HUDEP-2 (cell line): Measurements from ENCODE around the gene ACTR2.
A peak's percentile ranks its signal among the peaks of the same experiment; 100 is the strongest.

ENCODE experiments used
- DNase-seq, 76 experiments: peaks; one replicate each; lab custom pipeline; 2025; ENCODE audit not compliant: unreplicated experiment in 76 of 76; lab: John Stamatoyannopoulos, UW

The ACTR2 gene

DNA sequence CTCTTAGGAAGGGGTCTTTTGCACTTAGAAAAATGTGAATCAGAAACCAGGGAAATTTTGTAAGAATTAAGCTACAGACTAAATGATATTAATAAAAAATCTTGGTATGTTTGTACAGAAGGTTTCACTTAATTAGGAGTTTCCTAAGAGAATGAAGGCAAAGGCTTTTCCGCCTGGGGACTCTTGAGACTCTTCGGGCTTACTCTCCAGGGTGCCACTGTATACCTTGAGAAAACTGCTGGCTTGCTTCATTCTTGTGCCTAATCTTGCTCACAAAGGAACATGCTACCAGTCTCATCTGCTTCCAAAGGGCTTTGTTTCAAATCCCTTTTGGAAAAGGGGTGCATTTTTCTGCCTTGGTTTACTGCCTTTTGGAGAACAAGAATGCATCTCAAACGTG, 49.5 kb downstream of the ACTR2 start:
- no peak for DNase-seq

DNA sequence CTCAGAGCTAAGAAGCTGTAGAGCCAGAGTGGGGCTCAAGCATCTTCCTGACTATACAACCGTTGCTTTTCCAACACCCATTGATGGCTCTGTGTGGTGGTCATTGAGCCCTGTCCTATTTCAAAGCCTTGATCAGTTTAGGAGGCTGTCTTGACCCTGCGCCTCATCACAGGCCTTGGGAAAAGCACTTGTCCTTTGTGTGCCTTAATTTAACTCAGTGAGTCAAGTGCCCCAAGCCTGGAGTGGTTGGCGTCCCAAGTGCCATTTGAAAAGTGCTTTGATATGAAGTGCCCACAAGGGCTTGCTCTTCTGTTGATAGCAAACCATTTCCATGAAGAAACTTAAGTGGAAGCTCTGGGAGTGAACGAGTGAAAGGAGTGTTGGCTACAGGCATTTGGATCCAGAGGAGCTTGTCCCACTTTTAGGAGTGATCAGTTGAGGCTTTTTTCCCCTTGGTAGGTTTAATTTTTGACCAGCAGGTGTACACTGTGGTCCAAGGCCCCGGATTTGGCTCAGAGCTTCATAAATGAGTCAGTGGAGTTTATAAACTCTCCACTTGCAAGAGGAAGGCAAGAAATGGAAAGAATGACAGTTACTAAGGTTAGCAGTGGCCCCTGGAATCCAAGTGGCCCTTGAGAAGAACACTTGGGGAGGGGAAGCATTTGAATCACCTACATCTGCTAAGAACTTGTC, 50.3 kb downstream of the ACTR2 start:
- peak in 1 of 76 experiments; percentile 8 for DNase-seq

DNA sequence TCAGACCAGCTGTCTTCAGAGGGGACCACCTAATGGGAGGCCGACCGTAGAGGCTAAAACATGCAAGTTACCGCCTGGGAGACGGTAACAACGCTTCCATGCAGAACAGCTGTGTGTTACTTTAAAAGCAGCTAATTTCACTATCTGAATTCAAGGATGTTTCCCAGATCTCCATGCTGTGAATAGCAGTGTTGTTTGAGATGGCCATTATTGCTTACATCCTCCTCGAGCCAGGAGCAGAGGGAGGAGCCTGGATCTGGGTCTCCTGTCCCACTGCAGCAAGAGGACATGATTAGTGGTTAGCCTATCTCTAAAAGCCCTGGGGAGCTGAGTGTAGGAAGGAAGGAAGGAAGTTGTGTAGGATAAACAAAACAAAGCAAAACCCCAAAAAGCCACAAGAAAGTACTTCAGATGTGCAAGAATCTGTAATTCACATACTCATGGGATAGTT, 50.9 kb downstream of the ACTR2 start:
- no peak for DNase-seq

DNA sequence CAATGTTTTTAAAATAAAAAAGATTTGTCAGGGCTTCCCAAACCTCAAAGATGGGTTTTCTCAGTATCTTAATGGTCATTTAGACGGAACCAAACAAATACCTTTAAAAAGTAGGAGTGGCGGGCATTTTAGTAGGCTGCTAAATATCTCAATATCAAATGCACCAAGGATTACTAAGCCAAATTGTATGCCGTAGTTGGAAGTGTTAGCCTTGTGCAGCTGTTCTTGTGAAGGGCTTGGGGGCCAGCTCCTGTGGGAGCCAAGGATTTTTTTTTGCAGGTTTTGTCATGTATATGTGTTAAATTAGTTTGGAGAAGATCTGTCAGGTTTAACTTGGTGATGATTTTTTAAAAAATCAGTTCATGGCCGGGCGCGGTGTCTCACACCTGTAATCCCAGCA, 52.1 kb downstream of the ACTR2 start:
- DNase-seq: no peak

DNA sequence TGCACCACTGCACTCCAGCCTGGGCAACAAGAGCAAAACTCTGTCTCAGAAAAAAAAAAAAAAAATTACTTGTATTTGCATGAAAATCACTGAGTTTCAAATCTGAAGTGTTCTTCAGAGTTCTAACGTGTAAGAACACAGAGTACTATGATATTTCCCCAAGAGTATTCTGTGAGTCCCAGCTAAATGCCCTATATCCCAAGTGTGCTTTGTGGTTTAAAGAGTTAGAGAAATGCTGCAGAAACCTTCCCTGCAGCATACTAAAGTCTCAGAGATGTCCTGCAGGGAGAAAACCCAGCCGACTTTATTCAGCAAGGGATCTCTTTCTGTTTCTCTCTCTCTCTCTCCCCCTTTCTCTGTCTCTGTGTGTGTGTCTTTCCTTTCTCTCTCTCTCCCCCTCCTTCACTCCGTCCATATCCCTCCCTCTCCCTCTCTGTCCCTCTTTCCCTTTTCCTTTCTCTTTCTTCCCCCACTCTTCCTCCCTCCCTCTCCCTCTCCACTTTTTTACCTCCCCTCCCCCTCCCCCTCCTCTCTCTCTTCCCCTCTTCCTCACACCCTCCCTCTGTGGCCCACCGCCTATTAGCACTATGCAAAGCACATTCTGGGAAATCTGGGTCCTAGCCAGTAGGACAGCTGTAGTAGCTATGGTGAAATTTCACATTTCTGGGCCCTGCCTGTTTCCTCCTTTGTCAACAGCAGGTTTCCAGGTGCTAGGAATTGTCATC, 54.2 kb downstream of the ACTR2 start:
- DNase-seq: no peak

DNA sequence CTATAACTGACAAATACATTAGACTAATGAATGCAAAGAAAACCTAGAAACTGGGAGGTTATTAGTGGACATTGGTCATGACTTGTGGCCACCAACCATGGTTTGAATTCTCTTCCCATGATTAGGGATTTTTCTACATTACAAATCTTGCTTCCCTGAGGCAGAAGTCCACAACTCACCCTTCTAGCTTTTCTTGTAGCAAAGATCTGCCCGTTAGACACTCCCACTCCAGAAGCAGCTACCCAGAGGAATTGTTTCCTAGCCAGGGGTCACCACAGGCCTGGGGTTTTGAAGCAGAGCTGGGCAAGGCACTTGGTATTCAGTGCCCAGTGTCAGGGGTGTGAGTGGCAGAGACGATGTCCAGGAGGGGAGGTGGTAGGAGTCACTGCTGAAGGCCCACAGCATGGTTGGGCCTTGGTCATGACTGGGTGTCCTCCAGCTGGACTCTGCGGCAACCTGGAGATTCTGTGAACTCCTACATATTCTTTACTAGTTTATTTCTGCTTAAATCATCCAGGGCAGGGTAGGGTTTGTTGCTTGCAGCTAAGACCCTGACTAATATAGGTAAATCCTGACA, 54.9 kb downstream of the ACTR2 start:
- no peak for DNase-seq

DNA sequence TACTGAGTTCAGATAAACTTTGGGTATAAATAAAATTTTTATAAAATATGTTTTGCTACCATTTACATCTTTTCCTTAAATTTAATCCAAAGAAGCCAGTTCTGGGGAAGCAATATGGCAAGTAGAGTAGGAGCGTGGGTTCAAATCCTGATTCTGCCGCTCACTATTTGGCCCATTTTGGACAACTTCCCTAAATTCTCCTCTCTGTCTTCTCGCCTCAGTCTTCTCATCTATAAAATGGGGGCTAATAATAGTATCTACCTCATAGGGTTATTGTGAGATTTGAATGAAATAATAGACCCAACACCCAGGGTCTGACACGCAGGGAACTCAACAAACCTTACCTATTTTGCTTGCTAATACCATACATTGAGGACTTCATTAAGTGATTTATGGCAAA, 59.7 kb downstream of the ACTR2 start:
- DNase-seq: no peak

DNA sequence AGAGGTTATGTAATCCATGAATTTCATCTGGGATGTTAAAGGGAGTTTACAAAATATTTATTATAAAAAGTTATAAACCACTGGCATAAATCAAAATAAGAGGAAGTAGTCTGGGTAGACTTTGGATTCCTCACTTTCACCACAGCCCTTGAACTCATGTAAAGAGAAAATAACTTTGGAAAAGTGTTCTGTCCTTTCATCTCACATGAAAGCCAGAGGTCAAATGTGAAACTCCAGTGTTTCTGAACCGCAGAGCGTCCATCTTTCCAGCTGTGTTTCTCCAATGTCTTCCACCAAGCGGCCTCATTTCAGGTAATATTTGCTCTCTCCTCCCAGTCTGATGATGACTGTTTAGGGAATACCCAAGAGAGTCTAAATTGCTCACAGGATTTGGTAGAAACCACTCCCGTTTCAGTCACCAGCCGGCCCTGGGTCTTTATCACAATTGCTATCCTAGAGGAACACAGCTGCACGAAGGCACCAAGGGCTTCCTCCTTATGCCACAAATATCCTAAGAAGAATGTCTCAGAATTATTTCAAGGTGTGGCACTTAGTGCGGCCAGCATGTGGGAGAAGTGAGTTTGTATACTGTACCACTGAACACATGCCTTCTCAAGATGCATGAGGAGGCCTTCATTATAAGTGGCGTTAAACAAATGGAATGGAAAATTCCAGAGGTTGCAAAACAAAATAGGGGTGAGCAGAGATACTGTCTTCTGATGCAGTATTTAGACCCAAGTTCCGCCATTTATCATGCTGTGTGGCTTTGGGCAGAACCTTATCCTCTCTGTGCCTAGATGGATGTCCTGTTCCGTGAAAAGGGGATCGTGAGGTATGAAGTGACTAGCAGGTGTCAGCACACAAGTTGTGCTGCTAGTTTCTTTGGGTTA, 63.8 kb downstream of the ACTR2 start:
- DNase-seq: no peak

DNA sequence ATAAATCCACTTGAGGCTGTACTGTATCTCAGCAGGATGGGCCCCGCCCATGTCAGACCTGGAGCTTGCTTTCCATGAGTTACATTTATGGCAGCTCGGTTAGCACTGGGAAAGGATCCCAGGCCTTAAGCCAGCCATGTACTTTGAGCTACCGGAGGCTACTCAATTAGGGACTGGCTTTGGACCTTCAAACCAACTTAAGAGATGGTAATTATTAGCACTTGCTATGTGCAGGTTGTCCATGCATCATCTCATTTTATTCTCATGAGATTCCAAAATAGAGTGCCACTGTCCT, 64.4 kb downstream of the ACTR2 start:
- no peak for DNase-seq

DNA sequence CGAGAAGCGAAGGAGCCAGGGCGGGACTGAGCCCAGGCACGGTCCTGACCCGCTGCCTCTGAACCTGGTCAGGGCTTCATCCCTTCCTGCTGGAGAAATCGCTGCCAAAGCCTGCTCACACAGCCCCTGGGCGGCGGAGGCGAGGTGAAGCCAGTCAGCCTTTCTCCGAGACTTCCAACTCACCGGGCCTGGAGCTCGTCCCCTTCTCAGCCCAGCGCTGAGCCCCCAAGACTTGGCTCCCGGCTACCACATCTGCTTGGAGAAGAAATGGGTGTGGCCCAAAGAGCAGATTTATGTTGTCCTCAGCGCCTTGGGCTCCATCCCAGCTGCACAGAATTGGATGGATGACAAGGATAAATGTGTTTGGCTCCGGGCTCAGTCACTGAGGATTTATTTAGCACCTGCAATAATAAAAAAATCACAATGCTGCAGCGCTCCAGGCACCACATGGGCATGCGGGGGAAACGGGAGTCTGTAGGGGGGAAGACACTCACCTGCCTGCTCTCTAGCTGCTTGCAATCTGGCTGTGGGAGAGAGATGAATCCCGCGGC, 64.9 kb downstream of the ACTR2 start:
- no peak for DNase-seq

DNA sequence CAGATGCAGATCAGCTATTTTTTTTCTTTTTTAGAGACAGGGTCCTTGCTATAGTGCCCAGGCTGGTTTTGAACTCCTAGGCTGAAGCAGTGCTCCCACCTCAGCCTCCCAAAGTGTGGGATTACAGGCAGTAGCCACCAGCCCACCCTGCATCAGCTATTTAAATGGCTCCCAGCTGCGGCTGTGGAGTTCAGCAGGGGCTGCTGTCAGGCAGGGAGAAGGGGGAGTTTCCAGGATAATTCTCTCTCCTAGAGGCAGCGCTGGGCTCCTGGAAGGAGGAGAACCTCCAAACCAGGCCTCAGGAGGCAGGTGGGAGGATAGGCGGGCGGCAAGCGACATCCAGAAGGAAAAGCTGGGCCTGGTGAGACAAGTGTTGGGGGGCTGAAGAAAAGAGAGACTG, 65.7 kb downstream of the ACTR2 start:
- no peak for DNase-seq

DNA sequence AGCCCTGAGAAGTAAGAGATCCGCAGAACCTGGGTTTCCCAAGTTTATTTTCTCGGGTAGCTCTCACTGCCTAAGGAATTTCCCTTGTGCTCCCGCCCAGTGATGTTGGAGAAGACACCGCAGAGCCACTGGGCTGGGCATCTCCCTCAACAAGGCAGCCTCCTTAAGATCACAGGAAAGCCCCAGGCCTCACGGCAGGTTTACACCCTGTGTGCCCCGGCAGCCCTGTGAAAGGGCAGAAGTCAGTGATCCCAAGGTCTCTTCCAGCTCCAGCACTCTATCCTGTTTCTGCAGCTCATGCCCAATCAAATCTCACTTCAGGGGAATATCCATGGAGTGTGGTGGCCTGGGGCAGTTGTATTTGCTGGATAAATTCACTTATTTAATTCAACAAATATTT, 66.5 kb downstream of the ACTR2 start:
- no peak for DNase-seq

DNA sequence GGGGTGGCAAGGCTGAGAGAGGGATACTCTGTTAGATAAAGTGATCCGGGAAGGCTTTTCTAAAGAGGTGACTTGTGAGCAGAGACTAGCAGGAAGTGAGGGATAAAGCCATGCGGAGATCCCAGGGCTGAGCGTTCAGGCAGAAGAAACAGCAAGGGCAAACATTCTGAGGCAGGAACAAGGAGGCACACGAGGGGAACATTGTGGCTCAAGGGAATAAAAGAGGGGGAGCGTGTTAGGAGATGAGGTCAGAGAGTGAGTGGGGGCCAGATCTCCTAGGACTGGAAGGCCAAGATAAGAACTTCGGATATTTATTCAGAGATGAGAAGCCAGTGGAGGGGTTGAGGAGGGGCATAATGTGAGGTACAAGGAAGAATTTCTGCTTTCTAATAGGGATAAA, 67.1 kb downstream of the ACTR2 start:
- no peak for DNase-seq

DNA sequence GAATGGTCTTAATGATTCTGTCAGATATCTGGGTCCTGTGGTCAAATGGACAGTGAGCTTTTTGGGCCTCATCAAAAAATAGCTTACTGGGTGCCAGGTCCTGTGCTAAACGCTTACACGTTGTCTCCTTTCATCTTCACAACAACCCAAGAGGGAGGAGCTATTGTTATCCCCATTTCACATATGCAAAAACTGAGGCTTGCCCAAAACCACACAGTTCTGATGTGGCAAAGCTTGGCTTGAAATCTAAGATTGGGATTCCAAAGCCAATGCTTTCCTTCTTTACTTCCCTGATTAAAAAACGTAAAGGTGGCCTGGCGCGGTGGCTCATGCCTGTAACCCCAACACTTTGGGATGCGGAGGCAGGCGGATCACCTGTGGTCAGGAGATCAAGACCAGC, 69.3 kb downstream of the ACTR2 start:
- DNase-seq: no peak

DNA sequence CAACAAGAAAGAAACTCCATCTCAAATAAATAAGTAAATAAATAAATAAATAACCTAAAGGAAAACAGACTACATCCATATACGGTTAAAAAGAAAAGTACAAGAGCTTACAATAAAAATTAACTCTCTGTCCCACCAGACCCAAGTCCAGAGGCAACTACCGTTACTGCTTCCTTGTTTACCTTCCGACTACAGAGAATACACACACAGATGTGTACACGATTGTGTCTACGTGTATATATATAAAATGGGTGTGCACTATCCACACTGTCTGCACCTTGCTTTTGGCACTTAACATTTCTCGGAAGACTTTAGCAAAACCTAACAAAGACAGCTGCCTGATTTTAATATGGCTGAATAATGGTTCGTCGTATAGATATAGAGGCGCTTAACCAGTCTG, 69.9 kb downstream of the ACTR2 start:
- no peak for DNase-seq

DNA sequence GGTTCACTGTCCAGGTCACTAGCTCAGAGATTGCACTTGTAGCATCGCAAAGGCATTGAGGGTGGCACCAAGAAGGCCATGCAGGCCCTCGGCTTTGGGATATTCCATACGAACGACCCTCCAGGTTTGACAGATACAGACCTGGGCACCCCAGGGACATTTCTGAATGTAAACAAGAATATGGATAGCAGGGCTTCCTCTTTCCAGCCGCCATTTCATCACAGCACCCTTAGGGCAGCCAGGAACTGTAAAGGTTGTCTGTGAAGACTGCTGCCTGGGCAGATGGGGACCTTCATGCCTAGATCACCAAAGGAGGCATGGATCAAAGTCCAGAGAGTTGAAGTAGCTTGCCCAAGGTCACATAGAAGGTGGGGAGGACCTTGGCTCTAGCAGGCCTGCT, 70.5 kb downstream of the ACTR2 start:
- DNase-seq: no peak

DNA sequence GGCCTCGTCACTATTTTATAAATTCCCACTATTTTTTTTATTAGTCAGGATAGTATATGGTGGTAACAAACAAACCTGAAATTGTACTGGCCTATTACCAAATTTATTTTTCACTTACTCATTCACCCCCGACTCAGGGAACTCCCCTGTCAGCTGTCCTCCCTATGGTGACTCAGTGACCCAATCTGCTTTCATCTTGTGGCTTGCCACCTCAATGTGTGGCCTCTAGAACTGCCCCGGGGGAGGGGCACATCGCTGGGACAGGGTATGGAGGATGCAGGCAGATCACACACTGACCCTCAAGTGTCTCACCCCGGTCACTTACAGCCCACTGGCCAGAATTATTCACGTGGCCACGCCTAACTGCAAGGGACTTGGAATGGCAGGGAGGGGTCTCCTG, 71.6 kb downstream of the ACTR2 start:
- peak in 9 of 76 experiments; percentile 7 to 33 (median 10) for DNase-seq

DNA sequence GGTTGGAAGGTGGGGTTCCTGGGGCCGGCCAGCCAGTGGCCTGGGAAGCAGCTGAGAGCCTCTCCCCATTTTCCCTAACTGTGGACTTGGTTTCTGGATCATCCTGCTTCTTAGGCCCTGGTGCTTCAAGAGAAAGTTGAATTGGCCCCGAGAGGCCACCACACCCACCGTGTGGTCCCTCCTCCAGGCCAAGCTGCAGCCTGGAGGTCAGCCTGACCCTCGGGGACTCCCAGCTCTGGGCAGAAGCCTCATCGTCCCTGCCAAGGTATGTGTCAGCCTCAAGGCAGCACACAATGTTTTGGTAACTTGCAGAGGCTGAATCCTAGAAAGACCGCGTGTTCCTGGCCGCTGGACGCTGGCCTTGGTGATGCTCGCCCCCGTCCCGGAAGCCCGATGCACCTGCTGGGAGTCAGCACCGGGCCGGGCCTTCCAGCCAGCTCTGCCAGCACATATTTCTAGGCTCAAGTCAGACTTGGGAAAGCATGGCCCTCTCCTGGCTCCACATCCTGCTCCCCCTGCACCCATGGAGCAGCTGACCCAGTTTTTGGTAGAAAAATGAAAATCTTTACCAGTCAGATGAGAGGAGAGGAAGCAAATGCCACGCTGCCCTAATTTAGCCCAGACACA, 72.6 kb downstream of the ACTR2 start:
- DNase-seq: no peak

DNA sequence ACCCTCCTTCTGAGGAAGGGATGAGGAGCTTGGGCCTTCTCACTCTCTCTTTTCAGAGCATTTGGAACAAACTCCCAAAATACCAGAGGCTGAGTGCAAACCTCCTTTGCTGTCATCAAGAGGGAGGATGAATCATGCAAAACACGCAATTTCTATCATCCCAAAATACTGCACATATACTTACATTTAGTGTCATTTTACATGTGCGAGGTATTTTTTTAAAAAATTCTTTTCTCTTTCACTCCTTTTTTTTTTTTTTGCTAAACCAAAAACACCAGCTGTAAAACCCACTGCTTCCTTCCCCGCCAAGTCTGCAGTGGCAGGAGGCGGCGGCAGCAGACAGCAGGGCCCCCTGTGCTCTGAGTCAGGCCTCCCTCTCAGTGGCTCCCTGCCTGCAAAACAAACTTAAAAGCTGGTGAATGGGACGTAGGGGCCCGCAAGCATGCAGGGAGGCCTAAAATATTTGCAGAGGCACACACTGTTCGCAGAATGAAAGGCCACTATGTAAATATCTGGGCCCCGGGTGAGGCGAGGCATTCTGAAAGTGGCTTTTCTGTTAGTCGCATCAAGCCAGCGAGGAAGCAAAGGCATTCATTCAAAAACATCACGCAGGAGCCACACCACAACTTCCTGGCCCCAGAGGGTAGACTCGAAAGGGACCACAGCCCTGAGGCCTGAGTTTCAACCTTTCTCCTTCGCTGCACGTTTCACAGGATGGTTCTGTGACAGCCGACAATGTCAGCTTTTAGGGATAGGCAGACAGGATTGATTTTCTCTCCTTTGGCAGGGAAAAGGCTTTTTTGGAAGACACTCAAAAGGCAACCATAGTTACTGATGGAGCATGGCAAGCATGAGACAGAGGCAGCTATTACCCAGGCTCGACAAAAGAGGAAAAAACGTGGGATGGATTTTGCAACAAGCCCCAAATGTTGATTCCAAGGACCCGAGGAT, 73.4 kb downstream of the ACTR2 start:
- no peak for DNase-seq
